Measurements from ENCODE around the gene PNKP.

The PNKP gene

DNA sequence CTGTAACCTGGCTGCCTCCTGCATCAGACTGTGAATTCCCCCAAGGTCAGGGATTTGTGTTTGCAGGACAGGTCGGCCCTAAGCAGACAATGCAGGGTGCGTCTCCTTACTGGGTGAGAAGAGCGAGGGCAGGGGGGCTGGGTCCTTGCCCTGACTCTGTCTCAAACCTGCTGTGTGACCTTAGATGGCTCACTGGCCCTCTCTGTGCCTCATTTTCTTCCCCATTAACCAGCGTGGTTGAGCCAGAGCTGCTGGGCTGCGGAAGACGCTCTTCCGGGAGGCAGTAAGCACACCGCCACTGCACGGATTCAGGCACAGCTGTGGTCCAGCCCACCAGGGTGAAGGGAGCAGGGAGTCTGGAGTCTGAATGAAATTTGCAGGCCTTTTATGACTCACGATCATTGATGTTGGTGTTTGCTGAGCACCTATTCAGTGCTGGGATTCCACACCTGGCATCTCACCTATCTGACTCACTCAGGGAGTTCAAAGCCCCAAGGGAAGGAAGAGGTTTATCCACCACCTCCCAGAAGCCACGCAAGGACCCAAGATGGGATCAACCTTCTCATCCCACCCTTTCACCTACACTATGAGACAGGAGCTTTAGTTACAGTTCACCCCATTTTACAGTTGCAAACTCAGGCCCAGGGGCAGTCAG lies 7.3 kb upstream of the PNKP start:
- no peak for DNase-seq

DNA sequence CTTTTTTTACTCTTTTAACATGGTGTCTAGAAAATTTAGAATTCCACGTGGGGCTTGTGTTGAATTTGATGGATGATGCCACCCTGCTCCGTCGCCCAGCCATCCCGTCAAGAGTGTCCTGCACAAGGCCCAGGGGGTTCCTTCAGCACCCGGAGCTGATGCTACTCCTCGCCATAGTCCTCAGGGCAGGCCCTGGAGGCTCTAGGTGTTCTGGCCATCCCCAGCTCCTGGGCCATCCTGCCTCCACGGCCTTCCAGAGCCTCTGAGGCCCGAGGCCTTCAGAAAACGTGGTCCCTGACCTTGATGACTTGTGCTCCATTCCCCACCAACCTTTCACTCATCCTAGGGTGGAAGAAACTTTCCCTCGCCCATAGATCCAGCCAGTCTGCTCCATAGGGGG lies 6.5 kb upstream of the PNKP start:
- DNase-seq = no peak

DNA sequence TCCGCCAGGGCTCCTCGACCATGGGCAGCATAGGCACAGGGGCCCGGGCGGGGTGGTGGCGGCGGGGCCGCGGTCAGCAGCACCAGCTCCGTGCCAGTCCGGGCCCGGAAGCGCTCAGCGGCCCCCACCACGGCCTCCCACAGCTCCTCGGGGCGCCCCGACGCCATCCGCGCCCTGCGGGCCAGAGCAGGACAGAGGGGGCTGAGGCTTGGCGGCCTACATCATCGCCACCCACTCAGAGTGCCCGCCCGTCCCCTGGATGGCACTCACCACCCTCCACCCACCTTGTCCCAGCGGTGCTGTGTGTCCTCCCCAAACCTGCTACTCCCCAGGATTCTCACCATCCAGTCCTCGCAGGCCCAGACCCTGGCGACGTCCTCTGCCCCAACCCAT lies 5.7 kb upstream of the PNKP start:
- no peak for DNase-seq

DNA sequence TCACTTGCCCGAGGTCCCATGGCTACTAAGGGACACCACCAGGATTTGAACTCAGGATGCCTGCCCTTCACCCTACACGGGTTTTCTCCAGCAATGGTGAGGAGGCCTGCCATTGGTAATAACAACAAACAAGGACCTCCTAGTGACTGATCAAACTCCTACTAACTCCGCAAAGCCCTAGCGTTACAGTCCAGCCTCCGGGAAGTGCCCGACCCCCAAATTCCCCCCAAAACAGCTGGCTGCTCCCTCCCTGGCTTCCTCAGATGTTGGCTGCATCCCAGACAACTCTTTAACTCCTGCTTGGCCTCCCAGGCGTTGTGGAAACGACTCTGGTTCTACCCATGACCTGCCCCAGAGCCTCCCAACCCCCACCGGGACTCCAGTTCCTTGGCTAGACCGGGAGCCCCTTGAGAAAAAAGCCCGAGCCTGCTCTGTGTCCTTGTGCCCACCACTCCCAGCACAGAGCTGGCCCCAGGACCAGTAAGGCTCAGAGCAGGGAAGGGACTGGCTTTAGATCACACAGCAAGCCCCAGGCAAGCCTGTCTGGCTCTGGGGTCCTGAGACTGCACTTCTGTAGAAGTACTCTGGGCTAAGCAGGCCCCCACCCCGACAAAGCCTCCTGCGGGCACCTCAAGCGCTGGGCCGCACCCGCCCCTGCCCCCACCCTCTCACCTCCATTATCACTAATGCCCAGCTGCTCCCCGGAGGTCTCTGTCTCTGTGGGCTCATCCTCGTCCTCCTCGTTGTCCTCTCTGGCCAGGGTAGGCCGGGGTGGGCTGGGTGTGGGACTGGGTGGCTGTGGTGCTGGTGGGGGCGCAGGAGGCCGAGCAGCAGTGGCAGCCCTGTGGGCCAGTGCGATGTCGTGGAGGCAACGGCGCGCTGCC lies 5.1 kb upstream of the PNKP start:
- DNase-seq = no peak

DNA sequence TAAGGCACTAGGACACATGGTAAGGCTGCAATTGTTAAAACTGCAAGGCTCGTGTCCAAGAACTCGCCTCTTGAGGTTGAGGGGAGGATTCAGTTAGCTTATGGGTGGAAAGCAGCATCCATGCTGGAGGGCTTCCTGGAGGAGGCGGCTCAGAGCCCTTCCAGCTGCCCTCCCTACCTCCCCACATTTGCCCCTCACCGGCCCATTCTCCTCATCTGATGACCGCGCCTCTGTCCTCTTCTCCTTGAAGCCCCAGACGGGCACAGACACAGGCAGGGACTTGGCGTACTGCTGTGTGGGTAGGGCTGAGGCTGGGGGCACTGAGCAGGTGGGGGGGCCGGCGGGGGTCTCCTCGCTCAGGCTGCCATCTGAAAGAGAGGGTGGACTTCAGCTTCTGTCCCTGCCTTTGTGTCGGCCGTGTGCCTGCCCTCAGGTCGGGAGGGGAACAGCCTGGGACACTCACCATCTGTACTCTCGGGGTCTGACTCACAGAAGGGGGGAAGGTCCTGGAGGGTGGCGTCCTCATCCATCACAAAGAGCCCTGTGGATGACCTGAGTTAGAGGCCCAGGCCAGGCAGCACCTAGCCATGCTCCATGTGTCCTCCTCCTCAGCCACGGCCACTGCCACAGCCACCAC lies 4.1 kb upstream of the PNKP start:
- no peak for DNase-seq

DNA sequence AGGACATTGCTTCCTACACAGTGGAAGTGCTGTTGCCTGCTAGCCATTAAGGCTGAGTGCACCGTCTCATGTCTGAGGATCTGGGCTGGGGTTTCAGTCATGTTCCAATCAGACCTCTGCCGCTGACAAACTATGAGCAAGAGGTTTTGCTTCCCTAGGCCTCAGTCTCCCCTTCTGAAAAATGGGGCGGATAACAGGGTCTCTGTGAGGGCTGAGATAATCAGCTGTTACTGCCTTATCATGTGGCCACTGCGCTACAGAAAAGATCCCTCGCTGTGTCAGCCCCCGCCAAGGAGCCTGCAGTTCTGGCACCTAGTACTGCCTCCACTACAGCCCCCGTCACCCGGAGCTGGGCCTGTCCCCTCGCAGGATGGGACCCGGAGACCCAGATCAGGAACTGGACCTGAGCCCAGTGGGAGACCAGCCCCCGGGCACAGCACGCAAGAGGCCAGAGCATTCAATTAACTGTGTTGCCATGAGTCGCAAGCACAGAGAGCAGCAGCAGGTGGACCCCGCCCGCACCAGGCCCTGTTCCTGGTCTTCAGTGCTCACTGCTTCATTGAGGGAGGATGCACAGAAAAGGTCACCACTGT lies 3.0 kb upstream of the PNKP start:
- DNase-seq = no peak

DNA sequence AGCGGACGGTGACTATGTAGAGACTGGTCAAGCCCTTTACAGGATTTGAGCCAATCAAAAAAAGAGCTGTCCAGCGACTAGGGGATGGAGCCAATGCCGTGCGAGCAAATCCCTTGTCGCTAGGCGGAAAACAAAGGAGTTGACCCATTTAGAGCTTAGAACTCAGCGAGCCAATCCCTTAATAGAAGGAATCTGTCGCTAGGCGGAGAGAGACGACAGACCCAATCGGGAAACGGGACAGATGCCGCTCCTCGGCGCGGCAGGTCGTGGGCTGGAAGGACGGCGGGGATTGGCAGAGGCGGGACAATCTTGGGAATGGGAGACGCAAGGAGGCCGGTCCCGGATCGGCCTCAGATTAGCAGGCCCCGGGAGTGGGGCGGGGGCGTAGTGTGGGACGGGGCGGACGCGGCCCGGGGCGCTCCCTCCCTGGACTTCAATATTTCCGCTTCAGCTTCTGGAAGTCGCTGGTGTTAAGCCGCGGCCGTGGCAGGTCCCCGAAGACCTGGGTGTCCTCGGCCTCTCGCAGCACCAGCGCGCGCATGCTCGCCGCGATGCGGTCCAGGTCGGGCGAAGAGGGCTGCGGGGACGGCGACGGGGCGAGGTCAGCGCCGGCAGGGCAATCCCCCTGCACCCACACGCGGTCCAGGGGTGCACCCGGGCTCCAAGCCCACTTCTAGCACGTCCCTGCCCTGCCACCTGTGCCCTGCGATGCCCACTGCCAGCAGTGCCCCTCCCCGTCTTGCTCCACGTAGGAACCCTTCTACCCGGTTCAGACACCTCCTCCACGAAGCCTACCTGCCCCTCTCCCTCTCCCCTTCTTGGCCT lies 2.3 kb upstream of the PNKP start:
- DNase-seq = peak; percentile 98

DNA sequence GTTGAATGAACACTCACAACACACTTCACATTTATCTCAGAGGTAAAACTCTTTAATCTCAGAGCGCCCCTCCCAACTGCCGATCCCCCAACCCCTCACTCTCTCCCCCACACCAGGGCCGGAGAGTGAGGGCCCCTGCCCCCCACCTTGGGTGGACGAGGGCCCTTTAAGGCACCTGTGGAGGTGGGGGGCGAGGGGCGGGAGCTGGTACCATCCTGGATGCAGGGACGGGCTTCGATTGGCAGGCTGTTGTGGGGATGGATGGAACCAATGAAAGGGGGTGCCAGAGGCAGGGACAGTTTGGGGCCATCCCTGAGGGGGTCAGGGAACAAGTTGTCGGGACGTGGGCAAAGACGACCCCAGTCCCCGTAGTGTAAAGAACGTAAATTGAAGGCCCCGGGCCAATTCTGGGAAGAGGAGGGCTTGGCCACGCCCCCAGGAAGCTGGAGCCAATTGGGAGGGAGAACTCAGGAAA lies 1.7 kb upstream of the PNKP start:
- no peak for DNase-seq

DNA sequence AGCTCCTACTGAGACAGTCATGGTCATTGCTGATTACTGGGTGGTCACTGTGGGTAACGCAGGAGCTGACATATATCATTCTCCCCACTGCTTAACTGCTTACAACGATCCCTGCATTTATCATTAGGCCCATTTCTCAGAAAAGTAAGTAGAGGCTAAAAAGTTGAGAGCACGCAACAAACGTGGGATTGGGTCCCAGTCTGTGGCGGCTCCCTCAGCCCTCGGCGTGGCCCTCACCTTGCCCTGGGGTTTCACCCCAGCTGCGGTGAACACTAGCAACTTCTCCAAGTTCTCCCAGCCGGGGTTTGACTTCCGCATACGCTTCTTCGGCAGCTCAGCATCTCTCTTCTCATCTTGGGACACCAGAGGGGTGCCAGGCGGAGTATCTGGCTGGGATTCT lies 2.5 kb downstream of the PNKP start:
- no peak for DNase-seq

DNA sequence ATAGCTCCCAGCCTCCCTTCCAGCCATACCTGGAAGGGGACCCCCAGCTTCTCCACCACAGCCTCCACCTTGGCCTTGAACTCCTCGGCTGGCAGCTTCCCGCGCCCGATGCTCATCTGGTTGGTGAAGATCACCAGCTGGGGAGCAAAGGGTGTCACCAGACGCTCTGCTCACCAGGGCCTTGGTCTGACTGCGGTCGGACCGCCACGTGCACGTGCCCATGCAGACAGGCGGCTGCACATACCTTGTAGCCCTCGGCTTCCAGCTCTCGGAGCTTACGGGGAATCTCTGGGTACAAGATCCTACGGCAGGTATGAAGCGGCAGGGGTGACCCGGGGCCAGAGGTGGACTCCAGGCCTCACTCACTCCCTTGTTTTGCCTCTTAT lies 3.4 kb downstream of the PNKP start:
- DNase-seq = no peak

DNA sequence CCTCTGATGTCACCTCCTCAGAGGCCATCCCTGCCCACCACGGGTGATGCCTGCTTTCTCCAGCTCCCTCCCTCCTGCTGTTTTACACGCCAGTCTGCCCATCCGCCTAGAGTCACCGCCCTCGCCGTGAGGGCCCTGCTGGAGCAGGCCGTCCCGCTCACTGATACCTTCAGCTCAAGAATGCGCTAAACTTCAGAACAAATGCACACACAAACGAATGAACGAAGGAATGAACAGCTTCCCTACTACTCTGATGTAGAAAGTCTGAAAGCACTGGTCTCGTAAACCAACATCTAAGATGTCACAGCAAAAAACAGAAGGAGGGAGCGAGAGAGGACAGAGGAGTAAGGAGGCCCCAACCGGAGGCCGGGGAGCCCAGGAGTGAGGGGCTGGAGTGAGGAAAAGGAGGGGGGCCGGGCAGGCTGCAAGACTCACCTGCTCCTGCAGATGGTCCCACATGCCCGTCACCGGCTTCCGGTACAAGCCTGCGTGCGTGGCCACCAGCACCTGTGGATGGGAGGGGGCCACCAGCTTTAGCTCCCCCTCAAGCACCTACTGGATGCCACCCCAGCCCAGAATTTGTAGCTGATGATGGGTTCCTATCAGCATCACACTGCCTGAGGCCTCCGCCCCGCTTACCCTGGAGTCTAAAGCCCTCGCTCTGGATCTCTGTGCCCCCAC lies 4.0 kb downstream of the PNKP start:
- DNase-seq = no peak

DNA sequence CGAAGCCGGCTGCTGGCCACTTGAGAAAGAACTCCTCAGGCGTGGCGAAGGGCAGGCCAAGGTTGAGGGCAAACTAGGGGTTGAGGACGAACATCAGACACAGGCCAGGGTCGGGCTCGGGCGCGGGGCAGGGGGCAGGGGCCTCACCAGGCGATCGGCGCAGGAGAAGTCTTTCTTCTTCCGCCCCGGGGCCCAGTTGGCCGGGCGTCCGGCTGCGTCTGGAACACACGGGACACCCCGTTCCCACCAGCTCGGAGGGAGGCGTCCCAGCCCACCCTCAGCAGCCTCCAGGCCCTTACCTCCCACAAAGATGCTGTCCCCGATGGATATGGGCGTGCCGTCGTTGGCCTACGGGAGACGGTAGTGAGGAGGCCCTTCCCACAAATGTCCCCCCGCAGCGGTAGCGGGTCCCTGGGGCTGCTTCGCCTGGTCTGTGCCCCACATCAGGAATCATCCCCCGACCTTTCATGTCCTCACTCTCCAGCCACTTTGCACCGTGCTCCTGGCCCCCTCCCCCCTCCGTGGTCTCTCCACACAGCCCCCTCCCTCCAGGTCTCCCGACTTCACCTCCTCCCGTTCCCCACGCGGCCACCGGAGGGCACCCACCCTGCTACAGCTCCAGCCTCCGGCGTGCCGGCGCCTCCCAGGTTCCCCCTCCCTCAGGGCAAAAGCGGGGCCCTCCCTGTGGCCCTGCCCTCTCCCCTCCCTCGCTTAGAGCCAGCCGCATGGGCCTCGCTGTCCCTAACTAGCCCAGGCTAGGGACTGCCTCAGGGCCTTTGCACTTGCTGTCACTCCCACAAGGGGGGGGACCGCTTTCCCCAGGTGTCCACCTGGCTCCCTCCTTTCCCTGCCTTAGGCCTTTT lies 4.8 kb downstream of the PNKP start:
- DNase-seq = no peak

DNA sequence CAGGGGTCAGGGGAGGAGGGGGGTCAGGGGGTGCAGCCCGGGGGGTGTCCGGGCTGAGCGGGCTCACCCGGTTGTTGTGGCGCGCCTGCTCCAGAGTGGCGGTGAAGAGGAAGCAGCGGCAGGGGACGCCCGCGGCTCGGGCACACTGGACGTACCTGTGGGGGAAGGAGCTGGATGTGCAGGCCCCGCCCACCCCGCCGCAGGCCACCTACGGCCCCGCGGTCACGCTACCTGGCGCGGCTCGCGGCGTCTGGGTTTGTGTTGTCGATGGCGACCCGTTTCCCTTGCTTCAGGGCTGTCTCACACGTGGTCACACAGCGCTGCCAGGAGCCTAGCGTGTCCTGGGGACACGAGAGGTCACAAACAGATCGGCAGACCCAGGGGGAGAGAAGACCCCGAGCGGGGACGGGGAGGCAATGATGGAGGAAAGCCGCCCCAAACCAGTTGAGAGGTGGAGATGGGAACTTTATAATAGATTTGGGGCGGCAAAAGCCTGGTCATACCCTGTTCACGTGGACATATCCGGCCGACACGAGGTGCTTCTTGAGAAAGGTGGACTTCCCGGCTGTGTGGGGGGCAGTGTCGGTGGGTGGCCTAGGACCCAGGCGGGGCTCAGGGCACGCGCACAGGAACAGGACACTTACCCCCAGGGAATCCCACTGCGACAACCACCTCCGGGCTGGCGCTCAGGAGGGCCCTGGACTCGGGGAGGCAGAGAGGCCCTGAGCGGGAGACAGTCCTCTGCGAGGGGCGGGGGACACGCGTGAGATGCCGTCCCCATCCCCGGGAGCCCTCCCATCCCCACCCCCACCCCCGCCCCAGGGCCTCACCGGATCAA lies 5.6 kb downstream of the PNKP start:
- DNase-seq = no peak

DNA sequence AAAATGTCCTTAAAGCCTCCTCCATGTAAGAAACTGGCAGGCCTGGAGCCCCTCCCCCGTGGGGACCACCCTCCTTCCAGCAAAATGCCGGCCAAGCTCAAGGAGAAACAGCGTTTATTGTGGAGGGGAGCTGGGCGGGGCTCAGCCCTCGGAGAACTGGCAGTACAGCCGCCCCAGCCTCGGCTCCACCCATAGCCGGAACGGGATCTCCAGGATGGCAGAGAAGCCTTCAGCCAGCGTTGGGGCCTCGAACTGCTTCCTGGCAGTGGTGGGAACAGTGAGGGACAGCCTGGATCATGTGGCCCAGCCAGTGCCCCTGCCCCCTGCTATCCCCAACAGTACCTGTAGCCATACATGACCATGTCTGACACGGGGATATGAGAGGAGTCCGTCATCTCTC lies 6.3 kb downstream of the PNKP start:
- no peak for DNase-seq

DNA sequence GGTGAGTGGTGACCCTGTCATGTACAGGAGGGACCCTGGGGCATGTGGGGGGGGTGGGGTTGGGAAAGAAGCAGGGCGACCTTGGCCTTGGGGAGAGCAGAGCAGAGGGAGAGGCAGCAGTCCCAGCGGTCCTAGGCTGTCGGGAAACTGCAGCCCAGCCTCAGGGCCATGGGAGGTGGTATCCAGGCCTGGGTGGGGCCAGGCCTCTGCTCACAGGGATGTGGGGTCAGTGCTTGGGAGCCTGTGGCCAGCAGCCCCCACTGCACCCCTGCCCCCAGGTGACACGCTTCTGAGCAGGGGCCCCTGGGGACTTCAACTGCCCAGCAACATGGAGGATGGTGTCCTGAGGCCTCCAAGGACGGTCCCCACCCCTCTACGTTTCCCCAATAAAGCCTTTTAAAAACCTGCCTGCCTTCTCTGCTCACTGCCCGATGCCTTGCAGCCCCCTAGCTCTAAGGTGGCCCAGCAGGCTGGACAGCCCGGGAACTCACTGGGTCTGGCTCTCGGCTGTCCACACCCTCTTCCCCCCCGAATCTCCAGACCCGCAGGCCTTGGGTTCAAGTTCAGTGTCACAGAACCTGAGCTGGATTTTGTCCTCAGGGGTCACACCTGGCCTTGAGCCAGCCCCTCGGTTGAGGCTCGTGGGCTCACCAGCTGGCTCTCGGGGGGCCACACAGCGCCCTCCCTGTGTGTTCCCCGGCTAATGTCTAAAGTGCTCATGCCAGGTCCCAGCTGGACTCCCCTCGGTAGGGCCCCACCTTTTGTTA lies 6.9 kb downstream of the PNKP start:
- DNase-seq = no peak

DNA sequence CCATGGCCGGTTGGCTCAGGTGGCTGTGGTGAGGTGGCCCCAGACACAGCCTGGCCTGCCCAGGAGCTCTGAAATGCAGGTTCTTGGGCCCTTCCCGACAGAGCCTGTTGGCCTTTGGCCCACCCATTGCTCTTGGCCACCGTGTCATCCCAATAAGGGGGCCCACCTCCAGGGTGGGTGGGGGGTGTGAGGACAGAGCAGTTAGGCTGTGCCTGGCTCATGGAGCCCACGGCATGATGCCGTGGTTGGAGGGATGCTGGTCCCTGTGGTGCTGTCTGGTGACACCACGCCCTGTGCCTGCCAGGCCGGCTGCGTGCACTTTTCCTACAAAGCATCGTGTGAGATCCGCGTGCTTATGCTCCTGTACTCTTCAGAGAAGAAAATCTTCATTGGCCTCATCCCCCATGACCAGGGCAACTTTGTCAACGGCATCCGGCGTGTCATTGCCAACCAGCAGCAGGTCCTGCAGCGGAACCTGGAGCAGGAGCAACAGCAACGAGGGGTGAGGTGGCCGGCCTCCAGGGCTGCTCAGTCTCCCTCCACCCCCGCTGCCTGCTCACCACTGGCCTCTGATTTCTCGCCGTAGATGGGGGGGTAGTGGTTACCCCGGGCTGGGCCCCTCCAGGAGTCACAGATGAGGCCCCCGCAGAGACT lies 7.6 kb downstream of the PNKP start:
- DNase-seq = no peak

DNA sequence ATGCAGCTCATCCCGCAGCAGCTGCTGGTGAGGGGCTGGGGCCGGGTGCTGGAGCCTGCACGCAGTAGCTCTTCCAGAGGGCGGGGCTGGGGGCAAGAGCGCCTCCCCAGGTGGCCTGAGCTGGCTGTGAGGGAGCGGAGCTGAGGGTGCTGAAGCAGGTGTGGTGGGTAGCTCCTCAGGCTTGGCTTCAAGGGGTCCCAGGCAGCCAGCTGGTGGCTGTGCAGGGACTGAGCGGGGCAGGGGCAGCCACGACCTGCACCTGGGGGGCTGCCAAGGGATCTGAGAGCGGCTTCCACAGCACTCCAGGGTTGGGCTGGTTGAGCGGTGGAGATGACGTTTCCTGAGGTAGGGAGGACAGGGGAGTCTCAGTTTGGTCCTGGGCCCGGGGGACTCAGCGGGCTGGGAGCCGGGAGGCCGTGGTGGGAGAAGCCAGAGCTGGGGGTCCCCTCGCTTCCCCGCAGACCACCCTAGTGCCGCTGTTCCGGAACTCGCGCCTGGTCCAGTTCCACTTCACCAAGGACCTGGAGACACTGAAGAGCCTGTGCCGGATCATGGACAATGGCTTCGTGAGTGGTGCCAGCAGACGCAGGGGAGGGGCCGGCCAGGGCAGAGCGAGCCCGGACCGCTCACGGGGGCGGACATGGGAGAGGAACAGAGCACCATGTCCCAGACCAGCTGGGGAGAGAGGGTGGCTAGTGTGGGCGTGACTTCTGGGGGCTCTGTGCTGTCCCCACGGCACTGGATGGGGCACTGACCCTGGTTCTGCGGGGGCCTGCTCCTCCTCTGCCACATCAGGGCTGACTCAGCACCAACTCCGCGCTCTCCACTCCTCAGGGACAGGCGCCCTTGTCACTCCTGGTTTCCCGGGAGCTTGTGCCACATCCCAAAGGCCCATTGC lies 9.0 kb downstream of the PNKP start:
- no peak for DNase-seq

DNA sequence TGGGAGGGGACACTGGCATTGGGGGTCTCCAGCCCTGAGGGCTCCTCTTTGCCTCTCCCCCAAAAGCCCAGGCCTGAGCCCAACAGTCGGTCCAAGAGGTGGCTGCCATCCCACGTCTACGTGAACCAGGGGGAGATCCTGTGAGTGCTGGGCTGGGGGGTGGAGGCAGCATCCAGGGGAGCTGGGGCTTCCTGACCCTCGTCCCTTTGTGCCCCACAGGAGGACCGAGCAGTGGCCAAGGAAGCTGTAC lies 9.6 kb downstream of the PNKP start:
- no peak for DNase-seq
